Measurements from ENCODE around the gene TNFSF18. TPM values are rescaled to one million over a fixed set of nuclear protein-coding genes. Genes with fewer than 3 reads are reported as not detected.

Gene TNFSF18
- total and polyA plus RNA-seq, 2 donors (not counting 1 experiment from before 2014, with no cell fraction given), result not detected

- Histone ChIP-seq H3K4me1 (ENCODE audit: control insufficient read depth in 2 of 2, insufficient read depth in 2 of 2, low read length in 2 of 2) (no peaks in the 10 kb centered on the region), H4K20me1 (ENCODE audit: control insufficient read depth, insufficient read depth, low read length, poor library complexity, severe bottlenecking) (no peaks in the 10 kb centered on the region), H3K9me3 (ENCODE audit: control extremely low read depth in 1 of 3, control insufficient read depth in 2 of 3, insufficient read depth in 1 of 3, low read length in 2 of 3) (peaks cover 2 to 5% (median 3%) of the 10 kb centered on the region in 3 donors), H3K27me3 (replicated peaks in 1 of 4; ENCODE audit: control extremely low read depth in 1 of 4, control insufficient read depth in 3 of 4, insufficient read depth in 4 of 4, low read length in 3 of 4) (no peaks in the 10 kb centered on the region), H3K4me2 (replicated peaks; ENCODE audit: low read depth, low read length, poor library complexity, severe bottlenecking) (no peak overlapping the region), H3K36me3 (replicated peaks in 1 of 2; ENCODE audit: control extremely low read depth in 1 of 2, control insufficient read depth in 1 of 2, extremely low read depth in 1 of 2, insufficient read depth in 2 of 2, low read length in 1 of 2) (no peaks in the 10 kb centered on the region), H3K27ac (ENCODE audit: low read length in 2 of 2) (no peak overlapping the region), H2AFZ (ENCODE audit: insufficient read depth, low read depth, low read length, poor library complexity, severe bottlenecking) (no peak overlapping the region), H3K79me2 (ENCODE audit: control insufficient read depth, insufficient read depth, low read length) (no peaks in the 10 kb centered on the region), H3K9ac (ENCODE audit: low read length) (no peak overlapping the region), H3K4me3 (ENCODE audit: control extremely low read depth in 1 of 5, extremely low read depth in 1 of 5, insufficient read depth in 1 of 5, low read depth in 2 of 5, low read length in 4 of 5) (no peak overlapping the region)
- ATAC-seq (ENCODE audit: low read depth), result no peak
- H3K27ac Mint-ChIP-seq, result no peak overlapping the region
- H3K9me3 Mint-ChIP-seq (ENCODE audit: insufficient read depth), result no peaks in the 10 kb centered on the region
- no peaks in the 10 kb centered on the region for H3K4me1 Mint-ChIP-seq
- no peaks in the 10 kb centered on the region for H3K27me3 Mint-ChIP-seq
- no peak overlapping the region for H3K4me3 Mint-ChIP-seq
- intact Hi-C loops (cut with micrococcal nuclease), result no loop called here
- 80% methylated on average over 1 of the region's 1 CpG for WGBS (ENCODE audit: insufficient coverage)
- ChIA-PET POLR2A (no interaction called here), CTCF (interaction anchor here (0.7 to 1.3 kb wide), 3 partner anchors 61 to 264 kb away, joined by 3 to 4 read pairs (median 4); no protein-coding TSS in a partner anchor)
- TF ChIP-seq, protein P1, sequence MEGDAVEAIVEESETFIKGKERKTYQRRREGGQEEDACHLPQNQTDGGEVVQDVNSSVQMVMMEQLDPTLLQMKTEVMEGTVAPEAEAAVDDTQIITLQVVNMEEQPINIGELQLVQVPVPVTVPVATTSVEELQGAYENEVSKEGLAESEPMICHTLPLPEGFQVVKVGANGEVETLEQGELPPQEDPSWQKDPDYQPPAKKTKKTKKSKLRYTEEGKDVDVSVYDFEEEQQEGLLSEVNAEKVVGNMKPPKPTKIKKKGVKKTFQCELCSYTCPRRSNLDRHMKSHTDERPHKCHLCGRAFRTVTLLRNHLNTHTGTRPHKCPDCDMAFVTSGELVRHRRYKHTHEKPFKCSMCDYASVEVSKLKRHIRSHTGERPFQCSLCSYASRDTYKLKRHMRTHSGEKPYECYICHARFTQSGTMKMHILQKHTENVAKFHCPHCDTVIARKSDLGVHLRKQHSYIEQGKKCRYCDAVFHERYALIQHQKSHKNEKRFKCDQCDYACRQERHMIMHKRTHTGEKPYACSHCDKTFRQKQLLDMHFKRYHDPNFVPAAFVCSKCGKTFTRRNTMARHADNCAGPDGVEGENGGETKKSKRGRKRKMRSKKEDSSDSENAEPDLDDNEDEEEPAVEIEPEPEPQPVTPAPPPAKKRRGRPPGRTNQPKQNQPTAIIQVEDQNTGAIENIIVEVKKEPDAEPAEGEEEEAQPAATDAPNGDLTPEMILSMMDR (IDR thresholded peaks at IDR 0.05), result no peak
- no peak for TF ChIP-seq EZH2 (IDR thresholded peaks at IDR 0.05; ENCODE audit: borderline replicate concordance, insufficient read depth, low read depth, low read length, poor library complexity, severe bottlenecking)
- DNase-seq, result no peak
These were observed 58.9 kb downstream of the TNFSF18 start for GRCh38 chr1:172991674-172992400.

DNA sequence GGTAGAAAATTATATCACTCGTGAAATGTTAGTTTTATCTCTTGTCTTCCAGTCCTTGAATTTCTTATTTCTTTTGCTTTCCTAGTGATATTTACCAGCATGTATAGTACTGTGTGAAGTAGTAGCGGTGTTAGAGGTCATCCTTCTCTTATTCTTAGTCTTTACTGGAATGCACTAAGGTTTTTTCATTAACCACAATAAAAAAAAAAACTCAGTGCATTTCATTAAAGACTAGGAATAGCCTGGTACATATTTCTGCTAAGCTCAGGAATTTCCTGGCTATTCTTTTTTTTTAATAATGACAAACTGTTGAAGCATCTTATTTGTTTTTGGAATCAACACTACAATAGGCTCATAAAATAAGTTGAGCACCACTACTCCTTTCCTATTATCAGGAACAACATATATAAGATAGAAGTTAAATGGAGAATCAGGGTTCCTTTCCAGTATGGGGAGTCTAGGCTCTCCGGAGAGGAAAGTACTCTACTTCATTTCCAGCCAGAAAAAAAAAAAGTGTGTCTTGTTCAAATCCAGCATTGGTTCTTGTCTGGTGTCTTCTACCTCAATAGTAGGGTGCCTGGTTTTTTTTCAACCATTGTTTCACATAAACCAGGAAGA, 60.0 kb downstream of the TNFSF18 start:
- no peak for TF ChIP-seq EZH2 (IDR thresholded peaks at IDR 0.05; ENCODE audit: borderline replicate concordance, insufficient read depth, low read depth, low read length, poor library complexity, severe bottlenecking)
- TF ChIP-seq, protein P1 (IDR thresholded peaks at IDR 0.05), result no peak
- Histone ChIP-seq H3K79me2 (ENCODE audit: control insufficient read depth, insufficient read depth, low read length) (no peaks in the 10 kb centered on the region), H3K9ac (ENCODE audit: low read length) (no peak overlapping the region), H3K27ac (ENCODE audit: low read length in 2 of 2) (no peak overlapping the region), H3K4me2 (replicated peaks; ENCODE audit: low read depth, low read length, poor library complexity, severe bottlenecking) (no peak overlapping the region), H3K27me3 (replicated peaks in 1 of 4; ENCODE audit: control extremely low read depth in 1 of 4, control insufficient read depth in 3 of 4, insufficient read depth in 4 of 4, low read length in 3 of 4) (no peaks in the 10 kb centered on the region), H2AFZ (ENCODE audit: insufficient read depth, low read depth, low read length, poor library complexity, severe bottlenecking) (no peak overlapping the region), H3K9me3 (ENCODE audit: control extremely low read depth in 1 of 3, control insufficient read depth in 2 of 3, insufficient read depth in 1 of 3, low read length in 2 of 3) (peaks cover 0 to 1% (median 0%) of the 10 kb centered on the region in 3 donors), H3K36me3 (replicated peaks in 1 of 2; ENCODE audit: control extremely low read depth in 1 of 2, control insufficient read depth in 1 of 2, extremely low read depth in 1 of 2, insufficient read depth in 2 of 2, low read length in 1 of 2) (no peaks in the 10 kb centered on the region), H3K4me1 (ENCODE audit: control insufficient read depth in 2 of 2, insufficient read depth in 2 of 2, low read length in 2 of 2) (no peaks in the 10 kb centered on the region), H3K4me3 (ENCODE audit: control extremely low read depth in 1 of 5, extremely low read depth in 1 of 5, insufficient read depth in 1 of 5, low read depth in 2 of 5, low read length in 4 of 5) (no peak overlapping the region), H4K20me1 (ENCODE audit: control insufficient read depth, insufficient read depth, low read length, poor library complexity, severe bottlenecking) (no peaks in the 10 kb centered on the region)
- intact Hi-C loops (cut with micrococcal nuclease), result no loop called here
- H3K4me3 Mint-ChIP-seq, result no peak overlapping the region
- CTCF ChIA-PET, result no interaction called here
- no CpG with 5 or more reads among the region's 3 CpGs for WGBS (ENCODE audit: insufficient coverage)
- no peak for DNase-seq
- no peaks in the 10 kb centered on the region for H3K27me3 Mint-ChIP-seq
- ATAC-seq (ENCODE audit: low read depth), result no peak
- no peaks in the 10 kb centered on the region for H3K9me3 Mint-ChIP-seq (ENCODE audit: insufficient read depth)
- no peak overlapping the region for H3K27ac Mint-ChIP-seq
- POLR2A ChIA-PET, result no interaction called here
- H3K4me1 Mint-ChIP-seq, result no peaks in the 10 kb centered on the region
